ENCODE data around the gene ATXN1.
"Not testable (repeated sequence)": the region's sequence is repeated elsewhere in the genome, so short reads cannot be mapped to it uniquely, and the experiment has no call there.

DNA sequence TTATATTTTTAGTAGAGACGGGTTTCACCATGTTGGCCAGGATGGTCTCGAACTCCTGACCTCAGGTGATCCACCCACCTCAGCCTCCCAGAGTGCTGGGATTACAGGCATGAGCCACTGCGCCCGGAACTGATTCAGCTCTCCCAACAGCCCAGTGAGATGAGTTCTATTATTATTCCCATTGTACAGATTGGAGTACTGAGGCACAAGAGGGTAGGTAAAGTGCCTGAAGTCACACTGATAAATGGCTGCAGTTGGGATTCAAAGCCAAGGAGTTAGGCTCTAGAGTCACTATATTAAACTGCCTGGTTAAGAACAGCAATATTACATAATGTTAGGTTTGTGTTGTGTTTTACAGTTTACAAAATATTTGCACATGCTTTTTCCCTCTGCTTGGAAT lies 220.9 kb downstream of the ATXN1 start:
- TF ChIP-seq, protein P1, sequence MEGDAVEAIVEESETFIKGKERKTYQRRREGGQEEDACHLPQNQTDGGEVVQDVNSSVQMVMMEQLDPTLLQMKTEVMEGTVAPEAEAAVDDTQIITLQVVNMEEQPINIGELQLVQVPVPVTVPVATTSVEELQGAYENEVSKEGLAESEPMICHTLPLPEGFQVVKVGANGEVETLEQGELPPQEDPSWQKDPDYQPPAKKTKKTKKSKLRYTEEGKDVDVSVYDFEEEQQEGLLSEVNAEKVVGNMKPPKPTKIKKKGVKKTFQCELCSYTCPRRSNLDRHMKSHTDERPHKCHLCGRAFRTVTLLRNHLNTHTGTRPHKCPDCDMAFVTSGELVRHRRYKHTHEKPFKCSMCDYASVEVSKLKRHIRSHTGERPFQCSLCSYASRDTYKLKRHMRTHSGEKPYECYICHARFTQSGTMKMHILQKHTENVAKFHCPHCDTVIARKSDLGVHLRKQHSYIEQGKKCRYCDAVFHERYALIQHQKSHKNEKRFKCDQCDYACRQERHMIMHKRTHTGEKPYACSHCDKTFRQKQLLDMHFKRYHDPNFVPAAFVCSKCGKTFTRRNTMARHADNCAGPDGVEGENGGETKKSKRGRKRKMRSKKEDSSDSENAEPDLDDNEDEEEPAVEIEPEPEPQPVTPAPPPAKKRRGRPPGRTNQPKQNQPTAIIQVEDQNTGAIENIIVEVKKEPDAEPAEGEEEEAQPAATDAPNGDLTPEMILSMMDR (optimal IDR thresholded peaks at IDR 0.05 in 1 of 3, IDR thresholded peaks at IDR 0.05 in 1 of 3, conservative IDR thresholded peaks at IDR 0.05 in 1 of 3; ENCODE audit: extremely low read depth in 1 of 3, insufficient read depth in 2 of 3, low read length in 3 of 3) = not testable (repeated sequence)
- not testable (repeated sequence) for TF ChIP-seq EZH2 (IDR thresholded peaks at IDR 0.05; ENCODE audit: low read length)

Measured in keratinocyte (primary cell).